Kidney epithelial cell (primary cell): Measurements from ENCODE around the gene HEMK1. TPM values are rescaled to one million over a fixed set of nuclear protein-coding genes. Genes with fewer than 3 reads are reported as not detected.

Experiments used
- DNase-seq: peaks from one replicate; pipeline ENCODE4 v3.0.0-alpha.2; 2010; ENCODE audit warnings: low read depth
- H3K27me3 ChIP-seq: 2 replicates; pipeline ENCODE4 v1.6.0; 2011; ENCODE audit warnings: low read length; ENCODE audit not compliant: control insufficient read depth, insufficient read depth
- H3K36me3 ChIP-seq: 2 replicates; pipeline ENCODE4 v1.5.1; 2011; ENCODE audit warnings: low read length; ENCODE audit not compliant: control insufficient read depth, insufficient read depth
- H3K4me3 ChIP-seq: 2 replicates; pipeline ENCODE4 v1.5.1; 2011; ENCODE audit warnings: low read depth, mild to moderate bottlenecking, control low read depth, low read length
- CTCF ChIP-seq: IDR thresholded peaks from 2 replicates; pipeline ENCODE4 v1.5.1; 2011; ENCODE audit warnings: mild to moderate bottlenecking, moderate library complexity, low read length, control low read depth, inconsistent platforms; ENCODE audit not compliant: insufficient read depth, poor library complexity, severe bottlenecking
- total RNA-seq: library from RNA; depleted of rRNA; stranded (reverse); fragments of >200 nt; gene quantifications from 2 replicates; pipeline ENCODE4 v1.2.3, GENCODE V29; 2015

Gene HEMK1
- total RNA-seq, 1 donor from 2014 or later, result 15.6 TPM

- TF ChIP-seq CTCF, result no peak
- no peak overlapping the region for H3K4me3 ChIP-seq
- no peak for DNase-seq
- H3K27me3 ChIP-seq, result peaks cover 46% of the 10 kb centered on the region
- H3K36me3 ChIP-seq, result no peaks in the 10 kb centered on the region
These were observed 44.0 kb upstream of the HEMK1 start for GRCh38 chr3:50525191-50525910.

- no peak for TF ChIP-seq CTCF
- H3K27me3 ChIP-seq, result peaks cover 50% of the 10 kb centered on the region
- no peaks in the 10 kb centered on the region for H3K36me3 ChIP-seq
- DNase-seq, result no peak
- no peak overlapping the region for H3K4me3 ChIP-seq
These were observed 43.3 kb upstream of the HEMK1 start for GRCh38 chr3:50525987-50526386.

GRCh38 chr3:50530001-50530970 is 39.0 kb upstream of the HEMK1 start:
- Histone ChIP-seq H3K36me3 (no peaks in the 10 kb centered on the region), H3K4me3 (no peak overlapping the region), H3K27me3 (peaks cover 49% of the 10 kb centered on the region)
- no peak for TF ChIP-seq CTCF
- DNase-seq, result no peak

- DNase-seq, result no peak
- Histone ChIP-seq H3K27me3 (peaks cover 49% of the 10 kb centered on the region), H3K36me3 (no peaks in the 10 kb centered on the region), H3K4me3 (no peak overlapping the region)
- no peak for TF ChIP-seq CTCF
These were observed 38.1 kb upstream of the HEMK1 start for GRCh38 chr3:50531201-50531600.

- no peak overlapping the region for H3K4me3 ChIP-seq
- TF ChIP-seq CTCF, result no peak
- DNase-seq, result no peak
- peaks cover 56% of the 10 kb centered on the region for H3K27me3 ChIP-seq
- no peaks in the 10 kb centered on the region for H3K36me3 ChIP-seq
These were observed 37.1 kb upstream of the HEMK1 start for GRCh38 chr3:50532062-50532705.
